ENCODE measurements around the gene MED20. TPM values are rescaled to one million over a fixed set of nuclear protein-coding genes. Genes with fewer than 3 reads are reported as not detected.

Gene MED20
- total RNA-seq, 4 donors from 2014 or later = 6.9 to 18.7 (median 15.0) TPM

GRCh38 chr6:41966214-41966920 is 45.4 kb upstream of the MED20 start:
- H3K4me3 ChIP-seq = no peak overlapping the region
- no peak for DNase-seq
- peaks cover 0 to 9% (median 0%) of the 10 kb centered on the region in 3 donors for H3K36me3 ChIP-seq
- TF ChIP-seq POLR2A (IDR thresholded peaks at IDR 0.05) (no peak), CTCF (IDR thresholded peaks at IDR 0.05) (no peak)
- H3K9me3 ChIP-seq = no peaks in the 10 kb centered on the region
- H3K27me3 ChIP-seq = no peaks in the 10 kb centered on the region
- peaks cover 0 to 25% (median 4%) of the 10 kb centered on the region in 3 donors for H3K4me1 ChIP-seq
- WGBS, 2 donors = 71 to 80% methylated on average over 5 of the region's 5 CpGs
- intact Hi-C loops (cut with DNase I) = no loop called here
- no peak overlapping the region for H3K27ac ChIP-seq

GRCh38 chr6:41965429-41966213 is 44.7 kb upstream of the MED20 start:
- Histone ChIP-seq H3K27me3 (no peaks in the 10 kb centered on the region), H3K27ac (no peak overlapping the region), H3K9me3 (no peaks in the 10 kb centered on the region), H3K4me3 (no peak overlapping the region), H3K4me1 (peaks cover 0 to 20% (median 1%) of the 10 kb centered on the region in 3 donors), H3K36me3 (peaks cover 0 to 9% (median 0%) of the 10 kb centered on the region in 3 donors)
- WGBS, 2 donors = 75 to 78% methylated on average over 8 to 11 of the region's 11 CpGs
- intact Hi-C loops (cut with DNase I) = no loop called here
- no peak for DNase-seq
- TF ChIP-seq POLR2A (IDR thresholded peaks at IDR 0.05) = no peak
- no peak for TF ChIP-seq CTCF (IDR thresholded peaks at IDR 0.05)

- Histone ChIP-seq H3K4me1 (peaks cover 0 to 12% (median 0%) of the 10 kb centered on the region in 3 donors), H3K9me3 (no peaks in the 10 kb centered on the region), H3K27ac (no peak overlapping the region), H3K27me3 (no peaks in the 10 kb centered on the region), H3K36me3 (peaks cover 0 to 9% (median 0%) of the 10 kb centered on the region in 3 donors), H3K4me3 (no peak overlapping the region)
- intact Hi-C loops (cut with DNase I) = no loop called here
- 64 to 83% methylated on average over 2 of the region's 2 CpGs for WGBS, 2 donors
- DNase-seq = no peak
- TF ChIP-seq CTCF (IDR thresholded peaks at IDR 0.05) = no peak
- TF ChIP-seq POLR2A (IDR thresholded peaks at IDR 0.05) = no peak
These were observed 43.4 kb upstream of the MED20 start for GRCh38 chr6:41964201-41964887.

GRCh38 chr6:41963371-41963770 is 42.4 kb upstream of the MED20 start:
- no peak for DNase-seq
- Histone ChIP-seq H3K4me3 (no peak overlapping the region), H3K27ac (no peak overlapping the region), H3K4me1 (peaks cover 0 to 12% (median 0%) of the 10 kb centered on the region in 3 donors), H3K36me3 (peaks cover 0 to 9% (median 0%) of the 10 kb centered on the region in 3 donors), H3K27me3 (no peaks in the 10 kb centered on the region), H3K9me3 (no peaks in the 10 kb centered on the region)
- intact Hi-C loops (cut with DNase I) = no loop called here
- WGBS, 2 donors = 73 to 83% methylated on average over 1 of the region's 1 CpG
- no peak for TF ChIP-seq CTCF (IDR thresholded peaks at IDR 0.05)
- no peak for TF ChIP-seq POLR2A (IDR thresholded peaks at IDR 0.05)

Data from esophagus squamous epithelium (tissue), 5 donors.